ENCODE data around the gene CDO1. TPM values are rescaled to one million over a fixed set of nuclear protein-coding genes. Genes with fewer than 3 reads are reported as not detected.
A peak's percentile ranks its signal among the peaks of the same experiment; 100 is the strongest.

Gene CDO1
- polyA plus RNA-seq, 1 donor (not counting 4 experiments of a cell fraction or from before 2014, with no cell fraction given) = not detected

DNA sequence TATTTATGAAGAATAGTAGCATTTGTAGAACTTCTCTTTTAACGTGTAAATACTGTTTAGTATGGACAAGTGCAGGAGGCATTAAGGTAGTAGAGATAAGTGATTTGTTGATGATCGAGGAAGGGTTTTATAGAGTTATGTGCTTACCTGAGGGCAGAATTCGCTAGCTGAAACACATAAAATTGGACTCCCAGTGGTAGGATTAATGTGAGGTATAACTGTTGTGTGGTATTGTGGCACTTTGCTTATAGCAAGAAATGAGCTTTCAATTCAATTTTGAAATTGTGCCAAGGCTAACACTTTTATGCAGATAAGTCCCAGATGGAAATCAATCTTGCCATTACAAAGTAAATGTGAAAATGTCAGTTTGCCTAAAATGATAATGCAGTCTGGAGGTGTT is 26.5 kb upstream of the CDO1 start:
- no peak overlapping the region for H2AFZ ChIP-seq (ENCODE audit: control insufficient read depth, low read length)

DNA sequence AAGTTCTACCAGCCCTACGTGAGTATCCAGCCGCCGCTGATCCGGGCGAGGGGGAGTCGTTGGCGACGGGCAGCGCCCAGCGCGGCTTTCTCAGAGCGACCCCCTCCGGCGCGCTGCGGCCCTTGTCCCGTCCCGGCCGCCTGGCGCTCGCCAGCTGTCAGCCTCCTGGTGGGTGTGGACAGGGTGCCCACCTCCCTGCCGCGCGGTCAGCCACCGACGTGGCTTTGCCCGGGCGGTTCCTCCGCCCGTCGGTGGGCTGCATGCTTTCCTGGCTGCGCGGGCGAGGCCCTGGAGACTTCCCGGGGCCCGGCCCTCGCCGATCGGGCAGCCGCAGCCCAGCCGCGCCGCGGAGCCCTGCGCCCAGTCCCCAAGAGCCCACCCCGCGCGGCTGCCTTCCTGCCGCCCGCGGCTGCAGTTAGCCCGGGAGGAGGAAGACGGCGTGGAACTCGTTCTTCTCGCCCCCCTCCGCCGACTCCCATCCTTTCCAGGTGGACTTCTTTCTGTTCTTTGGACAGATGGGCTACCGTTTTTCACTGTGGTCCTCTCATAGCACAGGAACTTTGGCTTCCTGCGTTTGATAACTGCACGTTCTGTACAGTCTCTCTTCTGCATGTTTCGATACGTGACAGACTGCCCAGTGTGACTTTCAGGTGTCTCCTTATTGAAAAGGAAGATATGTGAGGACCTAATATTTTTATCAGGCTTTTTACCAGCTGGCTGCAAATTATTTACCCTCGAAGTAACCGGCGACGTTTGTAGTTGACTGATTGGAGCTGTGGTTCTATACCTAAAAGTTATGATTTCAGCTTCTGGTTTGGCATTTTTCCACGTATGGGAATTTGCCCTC is 25.9 kb upstream of the CDO1 start:
- peak overlapping the region; percentile 93 for H3K4me2 ChIP-seq (ENCODE audit: control insufficient read depth, extremely low read depth, insufficient read depth, low read depth, low read length)
- H3K4me3 ChIP-seq (ENCODE audit: control insufficient read depth in 2 of 3, extremely low read depth in 1 of 3, insufficient read depth in 2 of 3, low read depth in 1 of 3, low read length in 3 of 3) = peak overlapping the region; percentile 77 to 98 (median 85)
- H3K9me3 ChIP-seq (ENCODE audit: control insufficient read depth, low read depth, low read length) = no peaks in the 10 kb centered on the region
- no peaks in the 10 kb centered on the region for H4K20me1 ChIP-seq (ENCODE audit: control insufficient read depth, extremely low read depth, insufficient read depth, low read length)
- no peak for FAIRE-seq
- dilution Hi-C loops (cut with MboI; ENCODE audit: extremely low pct_ligation_motif_present, low sequenced_read_pairs) = no loop called here
- H3K36me3 ChIP-seq (ENCODE audit: control insufficient read depth in 2 of 2, extremely low read depth in 1 of 2, insufficient read depth in 2 of 2, low read length in 2 of 2) = no peaks in the 10 kb centered on the region
- TF ChIP-seq, protein P1, sequence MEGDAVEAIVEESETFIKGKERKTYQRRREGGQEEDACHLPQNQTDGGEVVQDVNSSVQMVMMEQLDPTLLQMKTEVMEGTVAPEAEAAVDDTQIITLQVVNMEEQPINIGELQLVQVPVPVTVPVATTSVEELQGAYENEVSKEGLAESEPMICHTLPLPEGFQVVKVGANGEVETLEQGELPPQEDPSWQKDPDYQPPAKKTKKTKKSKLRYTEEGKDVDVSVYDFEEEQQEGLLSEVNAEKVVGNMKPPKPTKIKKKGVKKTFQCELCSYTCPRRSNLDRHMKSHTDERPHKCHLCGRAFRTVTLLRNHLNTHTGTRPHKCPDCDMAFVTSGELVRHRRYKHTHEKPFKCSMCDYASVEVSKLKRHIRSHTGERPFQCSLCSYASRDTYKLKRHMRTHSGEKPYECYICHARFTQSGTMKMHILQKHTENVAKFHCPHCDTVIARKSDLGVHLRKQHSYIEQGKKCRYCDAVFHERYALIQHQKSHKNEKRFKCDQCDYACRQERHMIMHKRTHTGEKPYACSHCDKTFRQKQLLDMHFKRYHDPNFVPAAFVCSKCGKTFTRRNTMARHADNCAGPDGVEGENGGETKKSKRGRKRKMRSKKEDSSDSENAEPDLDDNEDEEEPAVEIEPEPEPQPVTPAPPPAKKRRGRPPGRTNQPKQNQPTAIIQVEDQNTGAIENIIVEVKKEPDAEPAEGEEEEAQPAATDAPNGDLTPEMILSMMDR (optimal IDR thresholded peaks at IDR 0.05 in 1 of 3, IDR thresholded peaks at IDR 0.05 in 1 of 3, conservative IDR thresholded peaks at IDR 0.05 in 1 of 3; ENCODE audit: extremely low read depth in 1 of 3, insufficient read depth in 2 of 3, low read length in 3 of 3) = peak in 1 of 3 experiments; percentile 23
- no peak for TF ChIP-seq EZH2 (IDR thresholded peaks at IDR 0.05; ENCODE audit: low read length)
- H3K79me2 ChIP-seq (ENCODE audit: control insufficient read depth, insufficient read depth, low read length) = peaks cover 91% of the 10 kb centered on the region
- H3K9me1 ChIP-seq (ENCODE audit: control insufficient read depth, extremely low read depth, insufficient read depth, low read length) = no peaks in the 10 kb centered on the region
- no peak for DNase-seq (ENCODE audit: low read depth, low spot score)
- peak overlapping the region; percentile 50 for H2AFZ ChIP-seq (ENCODE audit: control insufficient read depth, low read length)
- H3K27ac ChIP-seq (ENCODE audit: control insufficient read depth, insufficient read depth, low read length) = peak overlapping the region; percentile 96
- H3K4me1 ChIP-seq (ENCODE audit: control insufficient read depth, extremely low read depth, insufficient read depth, low read length) = peaks cover 40% of the 10 kb centered on the region
- no peaks in the 10 kb centered on the region for H3K27me3 ChIP-seq (ENCODE audit: control insufficient read depth, extremely low read depth, insufficient read depth, low read length)
- peak overlapping the region; percentile 92 for H3K9ac ChIP-seq (ENCODE audit: control insufficient read depth, extremely low read depth, insufficient read depth, low read length)

More for the DNA sequence above, 26.5 kb upstream of the CDO1 start:
- peak overlapping the region; percentile 92 for H3K9ac ChIP-seq (ENCODE audit: control insufficient read depth, extremely low read depth, insufficient read depth, low read length)
- TF ChIP-seq, protein P1 (optimal IDR thresholded peaks at IDR 0.05 in 1 of 3, IDR thresholded peaks at IDR 0.05 in 1 of 3, conservative IDR thresholded peaks at IDR 0.05 in 1 of 3; ENCODE audit: extremely low read depth in 1 of 3, insufficient read depth in 2 of 3, low read length in 3 of 3) = no peak
- no peak for TF ChIP-seq EZH2 (IDR thresholded peaks at IDR 0.05; ENCODE audit: low read length)
- H3K27me3 ChIP-seq (ENCODE audit: control insufficient read depth, extremely low read depth, insufficient read depth, low read length) = no peaks in the 10 kb centered on the region
- H4K20me1 ChIP-seq (ENCODE audit: control insufficient read depth, extremely low read depth, insufficient read depth, low read length) = no peaks in the 10 kb centered on the region
- no peaks in the 10 kb centered on the region for H3K36me3 ChIP-seq (ENCODE audit: control insufficient read depth in 2 of 2, extremely low read depth in 1 of 2, insufficient read depth in 2 of 2, low read length in 2 of 2)
- dilution Hi-C loops (cut with MboI; ENCODE audit: extremely low pct_ligation_motif_present, low sequenced_read_pairs) = no loop called here
- DNase-seq (ENCODE audit: low read depth, low spot score) (no peak), FAIRE-seq (no peak)
- peak overlapping the region; percentile 77 to 98 (median 85) for H3K4me3 ChIP-seq (ENCODE audit: control insufficient read depth in 2 of 3, extremely low read depth in 1 of 3, insufficient read depth in 2 of 3, low read depth in 1 of 3, low read length in 3 of 3)
- H3K79me2 ChIP-seq (ENCODE audit: control insufficient read depth, insufficient read depth, low read length) = peaks cover 88% of the 10 kb centered on the region
- peak overlapping the region; percentile 93 for H3K4me2 ChIP-seq (ENCODE audit: control insufficient read depth, extremely low read depth, insufficient read depth, low read depth, low read length)
- no peaks in the 10 kb centered on the region for H3K9me1 ChIP-seq (ENCODE audit: control insufficient read depth, extremely low read depth, insufficient read depth, low read length)
- peak overlapping the region; percentile 96 for H3K27ac ChIP-seq (ENCODE audit: control insufficient read depth, insufficient read depth, low read length)
- H3K4me1 ChIP-seq (ENCODE audit: control insufficient read depth, extremely low read depth, insufficient read depth, low read length) = peaks cover 40% of the 10 kb centered on the region
- no peaks in the 10 kb centered on the region for H3K9me3 ChIP-seq (ENCODE audit: control insufficient read depth, low read depth, low read length)
